Activated T-helper 17 cell treated with anti-CD3 and anti-CD28 coated beads, Interleukin-2, amount 50 U/mL, for 72 hours (primary cell): ENCODE results near the gene SLC22A23. TPM values are rescaled to one million over a fixed set of nuclear protein-coding genes. Genes with fewer than 3 reads are reported as not detected.

ENCODE experiments used
- ATAC-seq: fragments of 150-1000 bp; cut with Tn5 transposase; replicated peaks from 2 replicates; pipeline ENCODE4 v1.10.0; 2021; ENCODE audit warnings: mild to moderate bottlenecking, moderate library complexity
- H3K27ac Mint-ChIP-seq: one replicate; pipeline ENCODE4 v1.8.0; 2022; ENCODE audit warnings: mixed read lengths
- H3K27me3 Mint-ChIP-seq: one replicate; pipeline ENCODE4 v1.8.0; 2022; ENCODE audit warnings: mixed read lengths
- H3K36me3 Mint-ChIP-seq: one replicate; pipeline ENCODE4 v1.8.0; 2022; ENCODE audit warnings: low read depth, mild to moderate bottlenecking, mixed read lengths
- H3K4me1 Mint-ChIP-seq: one replicate; pipeline ENCODE4 v1.8.0; 2022; ENCODE audit warnings: mixed read lengths
- H3K4me3 Mint-ChIP-seq: one replicate; pipeline ENCODE4 v1.8.0; 2022; ENCODE audit warnings: mild to moderate bottlenecking, mixed read lengths
- H3K9me3 Mint-ChIP-seq: one replicate; pipeline ENCODE4 v1.8.0; 2022; ENCODE audit warnings: mixed read lengths
- total RNA-seq, 2 donors: library from RNA; stranded (reverse); gene quantifications; one replicate each; pipeline ENCODE4 v1.2.3, GENCODE V29; 2022

Gene SLC22A23
- total RNA-seq, 2 donors from 2014 or later, result 0.13 to 0.45 TPM

- no peaks in the 10 kb centered on the region for H3K27me3 Mint-ChIP-seq
Measured at GRCh38 chr6:3366596-3367413, 90.0 kb downstream of the SLC22A23 start.

GRCh38 chr6:3364391-3364790 is 92.5 kb downstream of the SLC22A23 start:
- Mint-ChIP-seq H3K36me3 (no peaks in the 10 kb centered on the region), H3K4me3 (no peak overlapping the region), H3K9me3 (no peaks in the 10 kb centered on the region), H3K27me3 (no peaks in the 10 kb centered on the region), H3K27ac (no peak overlapping the region), H3K4me1 (no peaks in the 10 kb centered on the region)
- no peak for ATAC-seq

More at GRCh38 chr6:3366596-3367413, 90.0 kb downstream of the SLC22A23 start:
- peaks cover 12% of the 10 kb centered on the region for H3K4me1 Mint-ChIP-seq
- H3K9me3 Mint-ChIP-seq, result no peaks in the 10 kb centered on the region
- no peak overlapping the region for H3K4me3 Mint-ChIP-seq
- no peak overlapping the region for H3K27ac Mint-ChIP-seq
- ATAC-seq, result no peak
- H3K36me3 Mint-ChIP-seq, result no peaks in the 10 kb centered on the region

- H3K36me3 Mint-ChIP-seq, result no peaks in the 10 kb centered on the region
- H3K27ac Mint-ChIP-seq, result no peak overlapping the region
- ATAC-seq, result peak; percentile 42
- H3K4me1 Mint-ChIP-seq, result no peaks in the 10 kb centered on the region
- no peaks in the 10 kb centered on the region for H3K9me3 Mint-ChIP-seq
- no peak overlapping the region for H3K4me3 Mint-ChIP-seq
- no peaks in the 10 kb centered on the region for H3K27me3 Mint-ChIP-seq
Measured at GRCh38 chr6:3363296-3364025, 93.4 kb downstream of the SLC22A23 start.

GRCh38 chr6:3361312-3362037 is 95.4 kb downstream of the SLC22A23 start:
- Mint-ChIP-seq H3K27me3 (no peaks in the 10 kb centered on the region), H3K27ac (no peak overlapping the region), H3K36me3 (no peaks in the 10 kb centered on the region), H3K4me1 (no peaks in the 10 kb centered on the region), H3K4me3 (no peak overlapping the region), H3K9me3 (no peaks in the 10 kb centered on the region)
- ATAC-seq, result no peak

- H3K4me3 Mint-ChIP-seq, result no peak overlapping the region
- H3K36me3 Mint-ChIP-seq, result no peaks in the 10 kb centered on the region
- H3K27me3 Mint-ChIP-seq, result no peaks in the 10 kb centered on the region
- H3K27ac Mint-ChIP-seq, result no peak overlapping the region
- no peaks in the 10 kb centered on the region for H3K9me3 Mint-ChIP-seq
- H3K4me1 Mint-ChIP-seq, result peaks cover 3% of the 10 kb centered on the region
- no peak for ATAC-seq
Measured at GRCh38 chr6:3360727-3361045, 96.2 kb downstream of the SLC22A23 start.

- Mint-ChIP-seq H3K9me3 (no peaks in the 10 kb centered on the region), H3K36me3 (no peaks in the 10 kb centered on the region), H3K4me1 (peaks cover 6% of the 10 kb centered on the region), H3K27ac (no peak overlapping the region), H3K4me3 (no peak overlapping the region), H3K27me3 (no peaks in the 10 kb centered on the region)
- ATAC-seq, result no peak
Measured at GRCh38 chr6:3359973-3360726, 96.7 kb downstream of the SLC22A23 start.

GRCh38 chr6:3359101-3359752 is 97.6 kb downstream of the SLC22A23 start:
- H3K9me3 Mint-ChIP-seq, result no peaks in the 10 kb centered on the region

GRCh38 chr6:3358413-3359100 is 98.3 kb downstream of the SLC22A23 start:
- H3K27ac Mint-ChIP-seq, result no peak overlapping the region
- no peak for ATAC-seq
- H3K36me3 Mint-ChIP-seq, result no peaks in the 10 kb centered on the region
- no peaks in the 10 kb centered on the region for H3K27me3 Mint-ChIP-seq
- peaks cover 6% of the 10 kb centered on the region for H3K4me1 Mint-ChIP-seq
- no peak overlapping the region for H3K4me3 Mint-ChIP-seq
- H3K9me3 Mint-ChIP-seq, result no peaks in the 10 kb centered on the region

More at GRCh38 chr6:3359101-3359752, 97.6 kb downstream of the SLC22A23 start:
- no peaks in the 10 kb centered on the region for H3K36me3 Mint-ChIP-seq
- H3K4me3 Mint-ChIP-seq, result no peak overlapping the region
- H3K27me3 Mint-ChIP-seq, result no peaks in the 10 kb centered on the region
- no peak for ATAC-seq
- no peak overlapping the region for H3K27ac Mint-ChIP-seq
- peaks cover 6% of the 10 kb centered on the region for H3K4me1 Mint-ChIP-seq

- H3K4me3 Mint-ChIP-seq, result no peak overlapping the region
- H3K9me3 Mint-ChIP-seq, result no peaks in the 10 kb centered on the region
- no peaks in the 10 kb centered on the region for H3K27me3 Mint-ChIP-seq
- H3K27ac Mint-ChIP-seq, result no peak overlapping the region
- ATAC-seq, result no peak
- H3K36me3 Mint-ChIP-seq, result no peaks in the 10 kb centered on the region
- peaks cover 6% of the 10 kb centered on the region for H3K4me1 Mint-ChIP-seq
Measured at GRCh38 chr6:3357678-3358077, 99.2 kb downstream of the SLC22A23 start.

GRCh38 chr6:3356824-3357420 is 99.9 kb downstream of the SLC22A23 start:
- Mint-ChIP-seq H3K27ac (peak overlapping the region; percentile 75), H3K4me3 (peak overlapping the region; percentile 73), H3K36me3 (no peaks in the 10 kb centered on the region), H3K4me1 (peaks cover 6% of the 10 kb centered on the region), H3K27me3 (no peaks in the 10 kb centered on the region), H3K9me3 (no peaks in the 10 kb centered on the region)
- ATAC-seq, result no peak

GRCh38 chr6:3356056-3356823 is 100.6 kb downstream of the SLC22A23 start:
- Mint-ChIP-seq H3K4me1 (peaks cover 6% of the 10 kb centered on the region), H3K9me3 (no peaks in the 10 kb centered on the region), H3K27ac (peak overlapping the region; percentile 75), H3K4me3 (peak overlapping the region; percentile 73), H3K36me3 (no peaks in the 10 kb centered on the region), H3K27me3 (no peaks in the 10 kb centered on the region)
- peak; percentile 76 for ATAC-seq

- Mint-ChIP-seq H3K4me1 (peaks cover 6% of the 10 kb centered on the region), H3K27me3 (no peaks in the 10 kb centered on the region), H3K9me3 (no peaks in the 10 kb centered on the region), H3K4me3 (peak overlapping the region; percentile 73), H3K27ac (peak overlapping the region; percentile 75), H3K36me3 (no peaks in the 10 kb centered on the region)
- ATAC-seq, result peak; percentile 21
Measured at GRCh38 chr6:3355358-3356055, 101.3 kb downstream of the SLC22A23 start.
